ENCODE data around the gene GINS2. TPM values are rescaled to one million over a fixed set of nuclear protein-coding genes. Genes with fewer than 3 reads are reported as not detected.

Gene GINS2
- total RNA-seq, 1 experiment from 2014 or later: 53.3 TPM

DNA sequence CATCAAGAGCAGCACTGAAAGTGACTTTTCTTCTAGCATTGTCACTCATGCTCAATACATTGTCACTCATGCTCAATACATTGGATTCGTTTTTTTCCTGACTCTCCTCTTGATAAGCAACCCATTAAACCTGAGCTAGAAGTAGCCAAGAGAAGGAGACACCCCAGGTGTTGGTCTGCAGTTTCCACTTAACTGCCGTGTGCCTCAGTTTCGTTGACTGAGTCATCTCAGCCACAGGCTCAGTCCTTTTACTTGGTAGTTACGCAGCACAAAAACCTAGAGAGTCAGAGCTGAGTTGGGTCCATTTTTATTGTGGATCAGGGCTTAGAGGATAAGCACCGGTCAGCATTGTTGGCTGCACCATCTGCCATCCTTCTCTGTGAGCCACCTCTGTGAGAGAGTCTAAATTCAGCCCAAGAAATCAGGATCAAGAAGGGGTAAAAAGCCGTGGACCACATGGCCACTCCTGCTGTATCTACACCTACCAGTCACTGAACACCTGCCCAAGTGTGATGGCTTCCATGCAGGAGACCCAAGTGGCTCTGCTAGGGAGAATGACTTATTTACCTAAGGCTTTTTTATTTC is 11.3 kb downstream of the GINS2 start:
- RAD21 ChIA-PET (ENCODE audit: low non-redundant PET in 1 of 2, low total read pairs in 2 of 2, uncharacterized antibody in 2 of 2, unreplicated experiment in 2 of 2): no interaction called here
- Histone ChIP-seq H3K27ac (ENCODE audit: low read depth, low read length) (no peak overlapping the region), H3K9me2 (ENCODE audit: insufficient read depth) (no peaks in the 10 kb centered on the region), H3K9me3 (ENCODE audit: control insufficient read depth in 1 of 2, insufficient read depth in 1 of 2, low read depth in 1 of 2, low read length in 2 of 2) (no peaks in the 10 kb centered on the region), H3K9ac (ENCODE audit: low read length) (no peak overlapping the region), H2AFZ (ENCODE audit: low read depth, low read length, poor library complexity, severe bottlenecking) (no peak overlapping the region), H3K4me1 (ENCODE audit: control insufficient read depth in 1 of 2, insufficient read depth in 2 of 2, low read length in 2 of 2) (no peaks in the 10 kb centered on the region), H4K20me1 (ENCODE audit: insufficient read depth) (no peaks in the 10 kb centered on the region), H3K79me2 (ENCODE audit: insufficient read depth, low read length) (peaks cover 4% of the 10 kb centered on the region; the same call in 1 of the 2 replicates), H3K36me3 (ENCODE audit: control insufficient read depth in 1 of 2, insufficient read depth in 2 of 2, low read length in 2 of 2) (peaks cover 64 to 76% of the 10 kb centered on the region in 2 experiments), H3K4me3 (replicated peaks in 1 of 2; ENCODE audit: low read depth in 1 of 2, low read length in 2 of 2) (no peak overlapping the region), H3K27me3 (ENCODE audit: insufficient read depth, low read length) (no peaks in the 10 kb centered on the region), H3K4me2 (ENCODE audit: low read length) (no peak overlapping the region)
- ATAC-seq (no peak), DNase-seq (ENCODE audit: low read depth, low spot score) (no peak)
- BruUV-seq (replicated peaks): no TSS peak
- intact Hi-C loops (cut with micrococcal nuclease): no loop called here
- TF ChIP-seq, protein P1, sequence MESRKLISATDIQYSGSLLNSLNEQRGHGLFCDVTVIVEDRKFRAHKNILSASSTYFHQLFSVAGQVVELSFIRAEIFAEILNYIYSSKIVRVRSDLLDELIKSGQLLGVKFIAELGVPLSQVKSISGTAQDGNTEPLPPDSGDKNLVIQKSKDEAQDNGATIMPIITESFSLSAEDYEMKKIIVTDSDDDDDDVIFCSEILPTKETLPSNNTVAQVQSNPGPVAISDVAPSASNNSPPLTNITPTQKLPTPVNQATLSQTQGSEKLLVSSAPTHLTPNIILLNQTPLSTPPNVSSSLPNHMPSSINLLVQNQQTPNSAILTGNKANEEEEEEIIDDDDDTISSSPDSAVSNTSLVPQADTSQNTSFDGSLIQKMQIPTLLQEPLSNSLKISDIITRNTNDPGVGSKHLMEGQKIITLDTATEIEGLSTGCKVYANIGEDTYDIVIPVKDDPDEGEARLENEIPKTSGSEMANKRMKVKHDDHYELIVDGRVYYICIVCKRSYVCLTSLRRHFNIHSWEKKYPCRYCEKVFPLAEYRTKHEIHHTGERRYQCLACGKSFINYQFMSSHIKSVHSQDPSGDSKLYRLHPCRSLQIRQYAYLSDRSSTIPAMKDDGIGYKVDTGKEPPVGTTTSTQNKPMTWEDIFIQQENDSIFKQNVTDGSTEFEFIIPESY (IDR thresholded peaks at IDR 0.05; ENCODE audit: extremely low read depth, insufficient replicate concordance, low read length): no peak
- TF ChIP-seq SP1 (IDR thresholded peaks at IDR 0.05; ENCODE audit: low read depth): no peak
- TF ChIP-seq JUND (IDR thresholded peaks at IDR 0.05): no peak
- POLR2A ChIA-PET: no interaction called here
- CTCF ChIA-PET: interaction anchor here (1.0 kb wide), 1 partner anchor 17 kb away, joined by 3 read pairs; no protein-coding TSS in a partner anchor

DNA sequence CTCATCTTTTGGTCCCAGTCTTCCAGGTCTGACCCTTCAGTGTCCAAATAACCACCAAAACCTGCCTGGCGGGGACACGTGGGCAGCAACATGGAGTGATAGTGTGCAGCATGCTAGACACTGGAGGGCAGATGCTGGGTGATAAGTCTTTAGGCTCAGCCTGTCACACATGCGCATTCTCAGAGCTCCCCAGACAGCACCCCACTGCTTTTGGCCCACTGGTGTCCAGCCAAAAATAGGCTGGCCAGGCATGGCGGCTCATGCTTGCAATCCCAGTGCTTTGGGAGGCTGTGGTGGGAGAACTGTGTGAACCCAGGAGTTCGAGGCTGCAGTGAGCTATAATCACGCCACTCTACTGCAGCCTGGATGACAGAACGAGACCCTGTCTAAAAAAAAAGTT is 12.3 kb downstream of the GINS2 start:
- ChIA-PET CTCF (interaction anchor here (1.7 kb wide), 1 partner anchor 41 kb away, joined by 12 read pairs; no protein-coding TSS in a partner anchor), POLR2A (interaction anchor here (0.7 kb wide), 1 partner anchor 239 kb away, joined by 3 read pairs; no protein-coding TSS in a partner anchor), RAD21 (ENCODE audit: low non-redundant PET in 1 of 2, low total read pairs in 2 of 2, uncharacterized antibody in 2 of 2, unreplicated experiment in 2 of 2) (no interaction called here)
- H3K27ac ChIP-seq (ENCODE audit: low read depth, low read length): no peak overlapping the region
- H4K20me1 ChIP-seq (ENCODE audit: insufficient read depth): no peaks in the 10 kb centered on the region
- H3K4me1 ChIP-seq (ENCODE audit: control insufficient read depth in 1 of 2, insufficient read depth in 2 of 2, low read length in 2 of 2): no peaks in the 10 kb centered on the region
- H3K4me2 ChIP-seq (ENCODE audit: low read length): no peak overlapping the region
- H3K4me3 ChIP-seq (replicated peaks in 1 of 2; ENCODE audit: low read depth in 1 of 2, low read length in 2 of 2): no peak overlapping the region
- H3K36me3 ChIP-seq (ENCODE audit: control insufficient read depth in 1 of 2, insufficient read depth in 2 of 2, low read length in 2 of 2): peaks cover 71 to 76% of the 10 kb centered on the region in 2 experiments
- H3K9me2 ChIP-seq (ENCODE audit: insufficient read depth): no peaks in the 10 kb centered on the region
- no TSS peak for BruUV-seq (replicated peaks)
- H3K79me2 ChIP-seq (ENCODE audit: insufficient read depth, low read length): no peaks in the 10 kb centered on the region; the same call in 1 of the 2 replicates
- intact Hi-C loops (cut with micrococcal nuclease): no loop called here
- no peak overlapping the region for H3K9ac ChIP-seq (ENCODE audit: low read length)
- no peak overlapping the region for H2AFZ ChIP-seq (ENCODE audit: low read depth, low read length, poor library complexity, severe bottlenecking)
- no peaks in the 10 kb centered on the region for H3K9me3 ChIP-seq (ENCODE audit: control insufficient read depth in 1 of 2, insufficient read depth in 1 of 2, low read depth in 1 of 2, low read length in 2 of 2)
- no peak for ATAC-seq
- no peaks in the 10 kb centered on the region for H3K27me3 ChIP-seq (ENCODE audit: insufficient read depth, low read length)
- DNase-seq (ENCODE audit: low read depth, low spot score): no peak
- TF ChIP-seq POLR2A (IDR thresholded peaks at IDR 0.05; ENCODE audit: borderline replicate concordance, extremely low read depth, insufficient read depth, insufficient read length): no peak
- no peak for TF ChIP-seq CBX3 (IDR thresholded peaks at IDR 0.05; ENCODE audit: low read depth)
- TF ChIP-seq FOSL1 (IDR thresholded peaks at IDR 0.05; ENCODE audit: low read depth): no peak
- TF ChIP-seq, protein P2, sequence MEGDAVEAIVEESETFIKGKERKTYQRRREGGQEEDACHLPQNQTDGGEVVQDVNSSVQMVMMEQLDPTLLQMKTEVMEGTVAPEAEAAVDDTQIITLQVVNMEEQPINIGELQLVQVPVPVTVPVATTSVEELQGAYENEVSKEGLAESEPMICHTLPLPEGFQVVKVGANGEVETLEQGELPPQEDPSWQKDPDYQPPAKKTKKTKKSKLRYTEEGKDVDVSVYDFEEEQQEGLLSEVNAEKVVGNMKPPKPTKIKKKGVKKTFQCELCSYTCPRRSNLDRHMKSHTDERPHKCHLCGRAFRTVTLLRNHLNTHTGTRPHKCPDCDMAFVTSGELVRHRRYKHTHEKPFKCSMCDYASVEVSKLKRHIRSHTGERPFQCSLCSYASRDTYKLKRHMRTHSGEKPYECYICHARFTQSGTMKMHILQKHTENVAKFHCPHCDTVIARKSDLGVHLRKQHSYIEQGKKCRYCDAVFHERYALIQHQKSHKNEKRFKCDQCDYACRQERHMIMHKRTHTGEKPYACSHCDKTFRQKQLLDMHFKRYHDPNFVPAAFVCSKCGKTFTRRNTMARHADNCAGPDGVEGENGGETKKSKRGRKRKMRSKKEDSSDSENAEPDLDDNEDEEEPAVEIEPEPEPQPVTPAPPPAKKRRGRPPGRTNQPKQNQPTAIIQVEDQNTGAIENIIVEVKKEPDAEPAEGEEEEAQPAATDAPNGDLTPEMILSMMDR (IDR thresholded peaks at IDR 0.05 in 2 of 3, conservative IDR thresholded peaks at IDR 0.05 in 1 of 3; ENCODE audit: borderline replicate concordance in 1 of 3, insufficient read depth in 1 of 3, low read depth in 2 of 3, low read length in 2 of 3): no peak
- no peak for TF ChIP-seq YY1 (IDR thresholded peaks at IDR 0.05; ENCODE audit: extremely low read depth, insufficient replicate concordance, low read depth, low read length)
- no peak for TF ChIP-seq SIN3A (IDR thresholded peaks at IDR 0.05; ENCODE audit: low read depth)
- TF ChIP-seq, protein P1 (IDR thresholded peaks at IDR 0.05; ENCODE audit: extremely low read depth, insufficient replicate concordance, low read length): no peak
- no peak for TF ChIP-seq EZH2 (IDR thresholded peaks at IDR 0.05)
- TF ChIP-seq POLR2AphosphoS5 (IDR thresholded peaks at IDR 0.05; ENCODE audit: low read depth, low read length): no peak
